NT2/D1 (cell line): Measurements from ENCODE around the gene SLC10A3.

Experiments used
- SUZ12 ChIP-seq: IDR thresholded peaks from 2 replicates; pipeline ENCODE4 v1.6.1; 2011; ENCODE audit not compliant: insufficient read length, insufficient read depth; ENCODE audit errors: extremely low read depth
- YY1 ChIP-seq: IDR thresholded peaks from 2 replicates; pipeline ENCODE4 v1.6.1; 2011; ENCODE audit not compliant: insufficient read length, insufficient read depth
- ZNF274 ChIP-seq: IDR thresholded peaks from 2 replicates; pipeline ENCODE4 v1.6.1; 2011; ENCODE audit warnings: mild to moderate bottlenecking, low read depth, low read length

- TF ChIP-seq ZNF274 (no peak), YY1 (no peak), SUZ12 (no peak)
Observed at GRCh38 chrX:154484255-154485149, 5.9 kb downstream of the SLC10A3 start.
